HG03280 (cell line): Measurements from ENCODE around the gene BRI3.

Experiments
- ATAC-seq: cut with Tn5 transposase; IDR thresholded peaks from one replicate; pipeline ENCODE4 v1.9.1; 2021; ENCODE audit warnings: mild to moderate bottlenecking, moderate library complexity; ENCODE audit not compliant: unreplicated experiment

BRI3 gene

GRCh38 chr7:98335411-98335977 lies 54.0 kb downstream of the BRI3 start:
- ATAC-seq, result no peak

GRCh38 chr7:98338441-98338840 lies 57.0 kb downstream of the BRI3 start:
- ATAC-seq, result no peak

GRCh38 chr7:98339043-98339442 lies 57.6 kb downstream of the BRI3 start:
- ATAC-seq, result no peak

GRCh38 chr7:98341106-98341505 lies 59.6 kb downstream of the BRI3 start:
- ATAC-seq, result no peak
